HG03460 (cell line): Measurements from ENCODE around the gene HLA-DPB1.
A peak's percentile ranks its signal among the peaks of the same experiment; 100 is the strongest.
"Not testable (repeated sequence)": the region's sequence is repeated elsewhere in the genome, so short reads cannot be mapped to it uniquely, and the experiment has no call there.

Experiments used
- ATAC-seq: cut with Tn5 transposase; IDR thresholded peaks from one replicate; pipeline ENCODE4 v1.9.1; 2021; ENCODE audit not compliant: unreplicated experiment

Gene HLA-DPB1

DNA sequence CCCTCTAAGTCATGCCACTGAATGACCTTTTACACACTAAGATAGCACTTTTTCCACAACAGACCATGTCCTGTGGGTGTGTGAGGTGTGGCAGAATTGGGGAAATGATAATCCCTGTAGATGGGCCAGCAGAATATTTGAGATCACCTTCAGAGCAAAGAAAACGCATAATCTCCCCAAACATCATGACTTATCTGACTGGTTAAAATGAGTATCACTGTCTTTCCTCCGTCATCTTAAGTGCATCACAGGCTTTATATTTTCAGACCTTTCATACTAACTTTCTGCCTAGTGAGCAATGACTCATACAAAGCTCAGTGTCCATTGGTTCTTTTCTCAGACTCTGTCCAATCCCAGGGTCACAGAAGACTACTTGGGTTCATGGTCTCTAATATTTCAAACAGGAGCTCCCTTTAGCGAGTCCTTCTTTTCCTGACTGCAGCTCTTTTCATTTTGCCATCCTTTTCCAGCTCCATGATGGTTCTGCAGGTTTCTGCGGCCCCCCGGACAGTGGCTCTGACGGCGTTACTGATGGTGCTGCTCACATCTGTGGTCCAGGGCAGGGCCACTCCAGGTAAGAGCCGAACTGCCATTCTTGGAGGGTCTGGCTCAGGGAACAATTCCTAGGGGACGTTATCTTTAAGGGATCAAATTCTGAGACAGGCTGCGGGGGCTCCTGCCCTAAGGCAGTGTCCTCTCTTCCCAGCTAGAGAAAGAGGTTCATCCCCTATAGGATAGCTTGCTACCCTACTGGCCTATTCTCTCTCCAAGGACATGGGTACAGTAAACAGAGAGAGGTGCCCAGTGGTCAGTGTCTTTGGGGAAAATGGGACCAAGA, at the start of gene HLA-DPB1:
Gene HLA-DPB1, plus strand, starts transcription at position 423 of the 838 bp plus-strand sequence. Its CDS starts 52 bp downstream, at position 475.
- ATAC-seq, result peak; percentile 67

DNA sequence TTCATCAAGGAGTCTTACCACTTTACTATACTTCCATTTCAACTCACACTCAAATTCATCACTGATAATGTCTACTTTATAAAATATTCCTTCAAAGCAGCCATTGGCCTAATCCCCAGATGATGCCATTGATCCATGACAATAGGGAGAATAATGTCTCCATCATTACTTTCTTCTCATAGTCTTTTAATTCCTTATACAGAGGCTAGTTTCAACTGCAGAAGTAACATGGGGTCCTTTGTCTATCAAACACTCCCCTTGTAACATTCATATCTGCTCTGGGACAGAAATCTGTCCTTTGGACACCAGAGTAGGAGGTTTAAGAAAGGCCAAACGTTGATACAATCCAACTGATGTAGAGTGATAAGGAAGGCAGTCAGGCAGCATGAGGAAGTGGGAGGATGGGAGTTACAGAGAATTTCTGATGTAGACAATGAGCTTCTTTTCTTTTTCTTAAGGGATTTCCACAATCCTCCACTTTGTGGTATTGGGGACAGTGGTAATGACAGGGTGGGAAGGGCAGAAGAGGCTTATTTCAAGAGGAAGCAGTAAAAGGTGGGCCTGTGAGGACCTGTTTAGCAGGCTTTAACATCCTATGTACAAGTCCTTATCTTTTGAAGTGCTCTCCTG, 47.5 kb upstream of the HLA-DPB1 start:
- no peak for ATAC-seq

DNA sequence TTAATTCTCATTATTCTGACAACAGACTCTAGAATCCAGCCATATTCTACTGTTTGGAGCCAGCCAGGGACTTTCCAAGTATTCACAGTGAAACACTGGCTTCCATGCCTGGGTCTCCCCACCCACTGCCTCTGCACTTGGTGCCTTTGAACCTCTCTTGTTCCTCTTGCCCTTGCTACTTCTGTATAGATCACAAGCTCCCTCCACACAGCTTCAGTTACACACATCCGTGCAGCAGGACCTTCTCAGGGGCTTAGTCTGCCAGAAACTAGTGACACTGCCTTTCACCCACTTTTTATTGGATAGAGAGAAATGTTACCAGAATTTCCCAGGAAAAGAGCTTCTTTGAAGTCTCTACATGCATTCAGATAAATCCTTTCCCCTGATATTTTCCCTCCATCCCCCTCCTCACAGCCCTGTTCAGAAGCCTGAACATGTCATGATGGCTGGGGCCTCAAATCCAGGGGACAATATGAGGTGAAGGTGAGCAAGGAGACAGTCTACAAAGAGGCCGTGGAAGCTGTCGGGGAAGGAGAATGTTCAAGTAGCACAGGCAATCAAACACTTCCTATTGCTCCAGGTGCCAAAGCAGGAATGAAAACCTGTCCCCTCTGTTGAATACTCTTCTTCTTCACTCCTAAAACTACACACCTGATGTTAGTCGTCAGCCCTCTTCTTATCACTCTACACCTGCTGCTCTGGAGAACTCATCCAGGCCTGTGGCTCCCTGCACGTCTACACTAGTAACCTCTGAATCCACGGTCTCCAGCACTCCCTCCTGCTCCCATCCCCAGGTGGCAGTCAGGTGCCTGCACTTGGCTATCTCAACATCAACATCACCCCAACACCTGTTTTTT, 46.2 kb upstream of the HLA-DPB1 start:
- peak; percentile 80 for ATAC-seq

DNA sequence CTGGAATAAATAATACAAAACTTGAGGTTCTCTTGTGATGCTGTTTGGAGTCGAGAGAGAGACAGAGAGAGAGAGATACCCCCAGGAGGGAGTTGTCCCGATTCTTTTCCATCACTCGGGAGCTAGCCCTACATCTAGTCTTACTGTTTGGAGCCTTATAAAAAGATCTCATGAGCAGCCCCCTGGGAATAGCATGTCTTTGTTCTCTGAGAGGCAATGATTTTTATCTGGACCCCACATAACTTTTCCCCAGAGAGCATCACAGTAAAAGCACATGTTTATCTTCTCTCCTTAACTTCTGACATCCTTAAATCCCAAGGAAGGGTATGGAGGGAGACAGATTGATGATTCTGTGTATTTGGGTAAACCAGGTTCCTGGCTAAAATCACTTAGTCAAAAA, 45.5 kb upstream of the HLA-DPB1 start:
- no peak for ATAC-seq

DNA sequence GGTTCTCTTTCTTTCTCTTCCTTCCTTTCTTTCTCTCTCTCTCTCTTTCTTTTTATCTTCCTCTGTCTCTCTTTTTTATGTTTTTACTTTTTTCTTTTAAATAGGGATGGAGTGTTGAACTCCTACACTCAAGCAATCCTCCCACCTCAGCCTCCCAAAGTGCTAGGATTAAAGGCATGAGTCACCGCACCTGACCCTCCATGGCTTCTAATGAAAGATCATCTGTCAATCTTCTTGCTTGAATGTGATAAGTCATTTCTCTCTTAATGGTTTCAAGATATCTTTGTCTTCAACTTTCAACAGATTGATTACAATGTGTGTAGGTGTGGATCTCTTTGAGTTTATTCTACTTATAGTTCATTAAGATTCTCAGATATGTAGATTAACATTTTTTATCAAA, 41.2 kb upstream of the HLA-DPB1 start:
- no peak for ATAC-seq

DNA sequence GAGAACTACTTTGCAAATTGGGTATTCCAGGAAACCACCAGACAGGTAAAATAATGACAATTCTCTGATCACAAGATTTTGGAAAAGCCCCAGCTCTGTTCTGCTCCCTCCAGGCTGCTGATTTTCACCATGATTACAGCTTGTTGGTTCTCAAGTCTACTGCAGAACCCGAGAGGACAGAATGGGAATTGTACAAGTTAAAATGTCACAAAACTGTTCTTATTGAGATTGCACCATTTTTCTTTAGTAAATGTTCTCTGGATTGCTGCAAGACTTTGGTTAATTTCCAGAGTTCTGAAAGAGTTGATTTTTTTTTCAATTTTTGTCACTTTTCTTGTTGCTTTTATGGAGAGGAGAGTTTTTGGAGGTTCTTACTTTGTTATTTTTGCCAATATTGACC, 39.3 kb upstream of the HLA-DPB1 start:
- no peak for ATAC-seq

DNA sequence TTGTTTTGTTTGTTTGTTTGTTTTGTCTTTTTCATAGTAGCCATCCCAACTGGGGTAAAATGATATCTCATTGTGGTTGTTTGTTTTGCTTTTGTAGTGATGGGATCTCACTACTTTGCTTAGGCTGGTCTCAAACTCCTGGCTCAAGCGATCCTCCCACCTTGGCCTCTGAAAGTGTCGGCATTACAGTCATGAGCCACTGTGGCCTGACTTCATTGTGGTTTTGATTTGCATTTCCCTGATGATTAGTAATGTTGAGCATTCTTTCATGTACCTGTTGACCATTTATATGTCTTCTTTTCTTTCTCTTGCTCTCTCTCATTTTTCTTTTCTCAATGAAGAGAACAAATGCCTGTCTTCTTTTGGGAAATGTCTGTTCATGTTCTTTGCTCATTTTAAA, 35.6 kb upstream of the HLA-DPB1 start:
- ATAC-seq, result no peak

DNA sequence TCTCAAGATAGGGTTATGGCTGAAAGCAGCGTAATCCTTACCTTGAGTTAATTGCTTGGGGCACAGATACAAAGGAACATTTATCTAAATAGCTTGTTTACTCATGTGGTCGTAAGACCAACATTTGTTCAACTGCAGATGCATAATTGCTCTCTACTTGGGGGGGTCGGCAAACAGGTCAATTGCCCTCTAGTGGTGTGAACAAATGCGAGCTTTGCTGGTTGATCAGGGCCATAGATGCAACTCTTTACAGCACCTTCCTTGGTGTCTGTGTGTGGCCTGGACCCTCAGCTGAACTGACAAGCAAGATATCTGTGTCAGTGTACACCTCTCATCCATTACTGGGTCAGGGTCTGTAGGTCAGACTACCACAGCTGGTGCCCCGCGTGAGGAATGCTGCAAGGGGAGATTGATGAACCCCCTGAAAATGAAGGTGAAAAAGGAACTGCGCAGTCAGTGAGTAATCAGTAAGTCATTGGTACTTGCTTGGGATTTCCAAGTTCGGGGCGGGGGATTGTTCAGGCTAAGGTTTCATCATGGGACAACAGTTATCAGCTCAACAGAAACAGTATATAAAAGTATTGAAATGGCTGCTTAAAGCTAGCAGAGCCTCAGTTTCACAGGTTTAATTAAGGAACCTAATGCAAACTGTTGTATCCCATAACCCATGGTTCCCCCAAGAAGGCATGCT, 26.3 kb upstream of the HLA-DPB1 start:
- ATAC-seq, result no peak

DNA sequence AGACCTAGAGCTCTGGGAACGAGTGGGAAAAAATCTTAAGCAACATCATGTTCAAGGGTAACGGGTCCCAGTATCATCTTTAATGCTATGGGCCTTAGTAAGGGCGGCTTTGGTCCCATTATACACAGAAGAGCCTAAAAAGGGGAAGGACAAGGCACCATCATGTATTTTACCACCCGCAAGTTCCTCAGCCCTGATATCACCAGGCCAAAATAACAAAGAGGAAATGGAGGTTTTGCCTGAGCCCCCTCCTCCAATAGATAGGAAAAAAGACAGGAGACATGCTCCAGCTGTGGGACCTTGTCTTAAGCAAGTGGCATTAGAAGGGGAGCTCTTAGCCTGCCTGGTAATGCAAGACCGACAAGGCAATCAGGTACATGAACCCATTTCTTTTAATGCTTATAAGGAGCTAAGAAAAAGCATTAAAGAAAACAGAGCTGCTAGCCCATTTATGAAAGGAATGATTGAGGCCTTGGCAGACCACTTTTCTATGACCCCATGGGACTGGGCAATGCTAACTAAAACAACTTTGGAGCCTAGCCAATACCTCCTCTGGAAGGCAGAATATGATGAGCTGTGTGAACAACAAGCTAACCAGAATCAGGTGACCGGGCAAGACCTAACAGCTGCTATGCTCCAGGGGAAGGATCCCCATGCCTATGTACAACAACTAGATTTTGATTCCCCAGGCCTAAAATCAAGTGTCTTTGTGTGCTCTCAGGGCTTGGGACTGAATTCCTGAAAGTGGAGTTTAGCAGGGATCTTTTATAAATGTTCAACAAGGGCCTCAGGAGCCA, 25.6 kb upstream of the HLA-DPB1 start:
- no peak for ATAC-seq

DNA sequence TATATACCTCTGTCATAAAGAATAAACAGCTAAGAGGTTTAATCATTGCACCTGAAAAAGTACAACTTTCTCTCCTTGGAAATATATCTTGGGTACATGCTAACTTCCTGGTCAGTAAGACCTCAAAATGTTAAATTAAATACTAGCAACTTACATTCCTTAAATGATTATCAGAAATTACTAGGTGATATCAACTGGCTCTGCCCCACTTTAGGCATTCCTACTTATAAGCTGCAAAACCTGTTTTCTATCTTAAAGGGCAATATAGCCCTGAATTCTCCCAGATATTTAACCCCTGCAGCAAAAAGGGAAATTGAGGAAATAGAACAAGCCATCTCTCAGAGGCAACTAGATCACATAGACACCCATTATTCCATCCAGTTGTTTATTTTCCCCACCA, 23.2 kb upstream of the HLA-DPB1 start:
- no peak for ATAC-seq

DNA sequence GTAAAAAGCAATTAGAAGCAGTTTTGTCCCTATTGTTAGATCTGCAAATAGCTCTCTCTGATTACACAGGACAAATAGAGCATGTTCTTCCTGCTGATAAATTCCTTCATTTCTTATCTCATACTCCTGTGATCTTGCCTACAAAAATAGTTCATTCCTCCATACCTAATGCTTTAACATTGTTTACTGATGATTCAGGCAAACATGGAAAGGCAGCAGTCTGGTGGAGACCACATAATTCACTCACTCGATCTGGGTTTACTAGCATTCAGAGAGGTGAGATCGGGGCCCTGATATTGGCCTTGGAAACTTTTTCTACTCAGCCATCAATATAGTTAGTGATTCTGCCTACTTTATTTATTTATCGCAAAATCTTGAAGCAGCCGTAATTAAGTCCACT, 22.6 kb upstream of the HLA-DPB1 start:
- ATAC-seq, result no peak

DNA sequence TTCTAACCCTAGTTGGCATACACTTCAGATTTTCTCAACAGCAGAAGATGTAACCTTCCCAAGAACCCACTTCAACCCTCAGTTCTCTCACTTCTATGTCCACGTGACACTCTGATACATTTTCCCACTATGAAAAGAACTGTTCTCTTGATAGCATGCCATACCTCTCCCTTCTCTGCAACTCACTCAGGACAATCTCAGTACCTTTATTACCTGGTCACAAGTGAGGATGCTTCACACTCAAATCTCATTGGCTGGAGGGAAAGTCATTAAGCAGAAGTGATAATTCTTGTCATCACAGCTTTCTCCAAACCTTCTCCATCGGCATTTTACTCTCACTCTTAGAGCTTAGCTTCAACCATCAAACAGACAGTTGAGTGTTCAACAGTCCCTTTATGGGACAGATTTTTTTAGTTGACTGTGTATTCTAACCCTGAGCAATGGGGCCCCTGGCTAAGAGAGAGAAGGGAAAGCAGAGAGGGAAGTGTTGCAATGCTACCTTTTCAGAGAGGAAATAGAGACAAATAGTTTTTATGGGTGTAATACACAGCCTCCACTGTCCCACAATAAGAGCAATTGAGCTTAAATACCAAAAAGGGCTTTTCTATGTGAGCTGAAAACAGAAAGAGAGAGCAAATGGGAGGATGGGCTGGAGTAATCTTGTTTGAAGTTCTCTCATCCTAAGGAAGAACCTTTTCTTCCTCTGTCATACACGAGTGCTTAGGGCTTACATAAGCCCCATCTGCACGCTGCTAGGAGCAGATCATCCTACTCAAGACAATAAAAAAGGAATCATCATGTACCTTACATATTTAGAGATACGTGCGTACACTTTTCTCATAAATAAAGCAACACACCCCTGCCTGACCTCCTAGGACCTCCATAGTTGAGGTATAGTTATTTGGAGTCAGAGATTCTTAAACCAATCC, 18.3 kb upstream of the HLA-DPB1 start:
- no peak for ATAC-seq

DNA sequence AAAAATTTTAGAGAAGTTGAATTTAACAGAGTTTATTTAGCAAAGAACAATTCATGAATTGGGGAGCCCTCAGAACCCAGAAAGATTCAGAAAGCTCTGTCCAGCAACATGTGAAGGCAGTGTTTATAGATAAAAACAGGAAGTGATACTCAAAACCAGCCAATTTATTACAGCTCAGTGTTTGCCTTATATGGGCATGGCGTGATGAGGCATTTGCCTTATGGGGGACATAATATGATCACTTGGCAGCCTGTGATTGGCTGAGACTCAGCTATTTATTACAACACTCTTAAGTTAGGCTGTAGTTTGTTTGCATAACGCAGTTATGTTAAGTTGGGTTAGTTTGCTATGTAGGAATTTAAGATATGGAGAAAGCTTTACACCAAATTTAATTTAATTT, 13.8 kb upstream of the HLA-DPB1 start:
- ATAC-seq, result no peak

DNA sequence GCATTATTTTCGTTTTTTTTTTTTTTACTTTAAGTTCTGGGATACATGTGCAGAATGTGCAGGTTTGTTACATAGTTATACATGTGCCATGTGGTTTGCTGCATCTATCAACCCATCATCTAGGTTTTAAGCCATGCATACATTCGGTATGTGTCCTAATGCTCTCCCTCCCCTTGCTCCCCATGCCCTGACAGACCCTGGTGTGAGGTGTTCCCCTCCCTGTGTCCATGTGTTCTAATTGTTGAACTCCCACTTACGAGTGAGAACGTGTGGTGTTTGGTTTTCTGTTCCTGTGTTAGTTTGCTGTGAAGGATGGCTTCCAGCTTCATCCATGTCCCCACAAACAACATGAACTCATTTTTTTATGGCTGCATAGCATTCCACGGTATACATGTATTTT, 12.4 kb upstream of the HLA-DPB1 start:
- not testable (repeated sequence) for ATAC-seq

DNA sequence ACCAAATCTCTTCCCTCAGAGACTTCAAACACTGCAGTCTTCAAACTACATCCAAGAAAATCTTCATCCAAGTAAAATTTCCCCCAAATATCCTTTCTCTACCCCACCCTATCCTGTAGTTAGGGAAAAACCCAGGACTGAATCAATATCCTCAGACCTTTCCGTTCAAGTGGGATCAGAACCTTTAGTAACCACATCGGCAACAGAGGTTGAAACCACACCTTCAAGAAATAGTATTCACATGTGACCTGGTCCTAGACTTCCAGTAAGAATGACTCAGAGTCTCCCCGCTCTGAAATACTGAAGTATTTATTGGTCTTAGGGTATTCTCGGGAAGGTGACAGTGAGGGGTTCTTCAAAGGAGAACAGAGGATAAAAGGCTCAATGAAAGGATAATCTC, 11.1 kb upstream of the HLA-DPB1 start:
- no peak for ATAC-seq

DNA sequence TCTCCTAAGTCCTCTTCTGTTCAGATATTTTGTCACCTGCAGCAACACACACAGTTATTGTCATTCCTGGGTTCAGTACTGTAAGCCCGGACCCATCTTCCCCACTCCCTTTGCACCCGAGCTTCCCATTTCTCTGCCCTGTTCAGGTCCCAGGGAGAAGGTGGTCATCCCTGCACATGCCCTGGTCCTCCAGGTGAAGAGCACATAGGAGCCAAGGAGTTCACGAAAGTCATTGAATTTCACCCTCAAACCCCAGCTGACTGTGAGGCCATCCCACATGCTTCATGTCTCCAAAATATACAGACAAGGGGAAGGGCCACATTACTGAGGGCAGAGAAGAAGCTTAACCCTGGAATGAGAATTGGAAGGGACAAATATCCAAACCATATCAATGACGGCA, 10.5 kb upstream of the HLA-DPB1 start:
- no peak for ATAC-seq

DNA sequence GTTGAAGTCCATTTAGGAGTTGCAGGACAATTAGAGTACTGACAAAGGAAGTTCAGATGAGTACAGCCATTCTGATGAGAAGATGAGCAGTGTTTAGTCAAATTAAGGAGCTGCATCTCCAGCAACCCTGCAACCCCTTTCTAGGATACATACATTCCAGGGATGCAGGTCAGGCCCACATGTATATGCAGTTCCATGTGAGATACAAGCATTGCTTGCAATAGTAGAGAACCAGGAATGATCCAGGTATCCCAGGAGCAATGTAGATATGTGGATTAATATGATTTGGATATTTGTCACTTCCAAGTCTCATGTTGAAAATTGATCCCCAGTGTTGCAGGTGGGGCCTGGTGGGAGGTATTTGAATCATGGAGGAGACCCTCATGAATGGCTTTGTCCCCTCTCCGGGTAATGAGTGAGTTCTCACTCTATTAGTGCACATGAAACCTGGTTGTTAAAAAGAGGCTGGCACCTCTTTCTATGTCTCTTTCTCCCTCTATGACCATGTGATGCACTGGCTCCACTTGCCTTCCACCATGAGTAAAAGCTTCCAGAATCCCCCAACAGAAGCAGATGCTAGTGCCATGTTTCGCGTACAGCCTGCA, 8.8 kb upstream of the HLA-DPB1 start:
- ATAC-seq, result no peak

DNA sequence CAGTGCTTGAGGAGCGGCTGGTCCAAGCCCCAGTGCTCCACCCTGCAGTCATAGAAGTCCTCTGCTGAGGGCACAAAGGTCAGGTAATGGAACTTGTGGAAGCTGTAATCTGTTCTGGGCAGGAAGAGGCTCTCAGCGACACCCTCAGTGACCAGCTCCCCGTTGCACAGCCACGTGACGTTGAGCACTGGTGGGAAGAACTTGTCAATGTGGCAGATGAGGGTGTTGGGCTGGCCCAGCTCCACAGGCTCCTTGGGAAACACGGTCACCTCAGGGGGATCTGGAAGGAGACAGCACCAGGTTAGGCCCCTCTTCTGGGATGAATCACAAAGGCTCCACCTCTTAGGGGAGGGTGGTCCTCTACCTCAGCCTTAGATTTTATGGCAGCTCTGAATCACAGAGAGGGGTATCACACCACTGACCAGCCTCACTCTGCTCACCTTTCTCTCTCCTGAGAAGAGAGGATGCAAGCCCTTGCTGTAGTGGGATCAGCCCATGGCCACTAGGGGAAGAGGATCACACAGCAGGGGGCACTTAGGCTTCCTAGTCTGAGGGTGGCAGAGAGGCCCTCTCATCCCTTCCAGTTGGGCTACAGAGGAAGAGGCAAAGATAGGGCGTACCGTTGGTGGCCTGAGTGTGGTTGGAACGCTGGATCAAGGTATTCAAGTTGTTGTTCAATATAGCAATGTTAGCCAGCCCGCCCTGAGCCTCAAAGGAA, 6.6 kb upstream of the HLA-DPB1 start:
- no peak for ATAC-seq
